GM21367 (cell line): ENCODE data around the gene ADSS1.

Experiments
- ATAC-seq: cut with Tn5 transposase; IDR thresholded peaks from one replicate; pipeline ENCODE4 v1.9.1; 2021; ENCODE audit not compliant: unreplicated experiment

ADSS1 gene

DNA sequence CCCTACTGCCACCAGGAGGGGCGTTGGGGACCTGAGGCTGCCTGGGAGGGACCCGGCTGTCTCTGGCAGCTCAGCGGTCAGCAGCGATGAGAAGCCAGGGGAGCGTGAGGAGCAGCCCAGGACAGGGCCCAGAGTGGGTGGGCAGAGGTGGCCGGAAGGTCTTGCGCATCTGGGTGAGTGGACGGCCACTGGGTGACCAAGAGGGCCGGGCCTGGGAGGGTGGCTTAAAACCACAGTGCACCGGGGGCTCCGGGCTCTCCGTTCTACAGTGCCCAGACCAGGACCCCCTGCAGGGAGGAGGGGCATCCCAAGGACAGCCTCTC is 24.6 kb upstream of the ADSS1 start:
- no peak for ATAC-seq

DNA sequence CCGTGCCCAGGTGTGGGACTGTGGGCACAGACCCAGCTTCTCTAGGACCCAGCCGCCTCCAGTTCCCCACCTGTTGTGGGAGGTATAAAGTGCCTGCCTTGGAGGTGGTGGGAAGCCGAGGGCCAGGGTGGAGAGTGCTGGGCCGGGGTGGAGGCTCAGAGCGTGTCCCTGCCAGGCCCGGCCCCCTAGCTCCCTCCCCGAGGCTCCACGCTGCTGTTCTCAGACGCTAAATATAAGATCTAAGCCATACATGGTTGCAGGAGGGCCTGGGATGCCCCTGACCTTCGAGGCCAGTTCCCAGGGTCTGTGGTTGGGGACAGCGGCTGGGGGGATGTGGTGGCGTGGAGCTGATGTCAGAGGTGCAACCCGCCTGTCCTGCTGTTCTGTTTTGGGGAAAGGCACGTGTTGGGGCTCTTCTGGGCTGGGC is 23.8 kb upstream of the ADSS1 start:
- no peak for ATAC-seq

DNA sequence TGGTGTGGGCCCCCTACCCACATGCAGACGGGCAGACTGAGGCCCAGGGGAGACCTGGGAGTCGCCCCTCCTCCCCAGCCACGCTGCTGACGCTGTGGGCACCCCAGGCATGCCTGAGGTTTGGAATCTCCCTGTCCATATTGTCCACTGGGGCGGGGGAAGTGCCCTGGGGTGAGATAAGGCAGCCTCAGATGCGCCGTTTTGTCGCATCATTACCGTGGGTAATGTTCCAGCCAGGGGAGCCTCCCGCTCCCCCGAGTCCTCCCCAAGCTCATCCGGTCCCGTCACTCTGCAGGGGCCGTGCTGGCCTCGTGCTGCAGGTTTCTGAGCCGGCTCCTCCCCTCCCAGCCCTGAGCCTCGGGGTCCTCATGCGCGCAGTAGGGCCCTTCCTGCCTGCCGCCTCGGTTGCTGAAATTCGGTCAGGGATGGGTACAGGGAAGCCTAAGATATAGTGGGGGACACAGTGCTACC is 23.2 kb upstream of the ADSS1 start:
- no peak for ATAC-seq

DNA sequence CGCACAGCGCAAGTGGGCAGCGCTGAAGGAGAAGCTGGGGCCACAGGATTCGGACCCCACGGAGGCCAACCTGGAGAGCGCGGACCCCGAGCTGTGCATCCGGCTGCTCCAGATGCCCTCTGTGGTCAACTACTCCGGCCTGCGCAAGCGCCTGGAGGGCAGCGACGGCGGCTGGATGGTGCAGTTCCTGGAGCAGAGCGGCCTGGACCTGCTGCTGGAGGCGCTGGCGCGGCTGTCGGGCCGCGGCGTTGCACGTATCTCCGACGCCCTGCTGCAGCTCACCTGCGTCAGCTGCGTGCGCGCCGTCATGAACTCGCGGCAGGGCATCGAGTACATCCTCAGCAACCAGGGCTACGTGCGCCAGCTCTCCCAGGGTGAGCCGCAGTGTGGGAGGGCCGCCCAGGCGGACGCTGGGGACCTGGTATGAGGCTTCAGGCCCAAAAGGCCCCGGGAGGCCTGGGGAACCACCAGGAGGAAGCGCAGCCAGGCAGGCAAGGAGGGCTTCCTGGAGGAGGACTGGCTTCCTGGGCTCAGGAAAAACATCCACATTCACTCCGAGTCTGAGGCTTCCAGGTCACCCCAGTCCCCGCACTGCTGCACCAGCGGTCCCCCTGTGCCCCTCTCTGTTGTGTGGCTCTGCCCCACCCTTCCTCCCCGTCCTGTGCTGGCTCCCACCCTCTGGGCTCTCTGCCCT is 22.5 kb upstream of the ADSS1 start:
- ATAC-seq, result no peak

DNA sequence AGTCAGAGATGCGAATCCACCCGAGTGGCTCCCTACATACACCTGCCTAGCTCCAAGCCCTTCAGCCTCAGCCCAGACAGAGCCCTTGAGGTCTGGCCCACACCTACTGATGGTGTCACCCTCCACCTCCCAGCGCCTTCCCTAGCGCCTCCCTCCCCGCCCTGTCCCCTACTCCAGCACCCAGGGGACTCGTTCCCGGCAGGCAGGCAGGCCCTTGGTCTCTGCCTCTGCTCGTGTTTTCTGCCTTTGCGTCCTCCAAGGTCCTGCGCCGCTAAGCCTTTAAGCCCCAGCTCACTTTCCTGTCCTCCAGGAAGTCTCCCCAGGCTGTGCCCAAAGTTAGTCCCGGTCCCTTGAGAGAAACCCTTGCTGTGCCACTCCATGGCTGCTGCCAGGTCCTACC is 21.9 kb upstream of the ADSS1 start:
- ATAC-seq, result no peak

DNA sequence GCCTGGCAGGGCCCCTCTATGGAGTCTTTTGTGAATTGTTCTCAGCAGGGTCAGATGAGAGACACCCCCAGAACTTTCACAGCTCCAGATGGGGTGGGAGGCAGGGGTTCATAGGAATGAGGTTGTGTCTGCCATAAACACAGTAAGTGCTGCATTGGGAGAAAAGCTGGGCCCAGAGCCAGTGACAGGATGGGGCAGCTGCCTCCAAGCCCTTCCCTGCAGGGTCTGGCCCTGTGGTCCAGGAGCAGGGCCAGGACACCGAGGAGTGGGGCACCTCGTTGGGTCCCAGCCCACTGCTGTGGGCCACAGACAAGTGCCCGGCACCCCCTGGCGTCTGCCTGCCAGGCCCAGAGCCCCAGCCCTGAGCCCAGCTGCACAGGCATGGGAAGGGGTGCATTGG is 21.4 kb upstream of the ADSS1 start:
- no peak for ATAC-seq

DNA sequence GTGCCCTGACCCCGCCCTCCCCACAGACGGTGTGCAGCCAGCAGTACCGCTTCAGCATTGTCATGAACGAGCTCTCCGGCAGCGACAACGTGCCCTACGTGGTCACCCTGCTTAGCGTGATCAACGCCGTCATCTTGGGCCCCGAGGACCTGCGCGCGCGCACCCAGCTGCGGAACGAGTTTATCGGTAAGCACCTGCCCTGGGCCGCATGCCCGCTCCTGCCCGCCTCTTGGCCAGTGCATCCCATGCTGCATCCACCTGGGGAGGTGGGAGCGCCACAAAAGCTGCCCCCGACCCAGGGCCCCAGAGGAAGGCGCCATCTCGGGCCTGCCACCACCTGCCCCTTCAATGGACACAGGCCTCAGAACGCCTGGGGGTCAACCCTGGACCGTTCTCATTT is 20.8 kb upstream of the ADSS1 start:
- no peak for ATAC-seq

DNA sequence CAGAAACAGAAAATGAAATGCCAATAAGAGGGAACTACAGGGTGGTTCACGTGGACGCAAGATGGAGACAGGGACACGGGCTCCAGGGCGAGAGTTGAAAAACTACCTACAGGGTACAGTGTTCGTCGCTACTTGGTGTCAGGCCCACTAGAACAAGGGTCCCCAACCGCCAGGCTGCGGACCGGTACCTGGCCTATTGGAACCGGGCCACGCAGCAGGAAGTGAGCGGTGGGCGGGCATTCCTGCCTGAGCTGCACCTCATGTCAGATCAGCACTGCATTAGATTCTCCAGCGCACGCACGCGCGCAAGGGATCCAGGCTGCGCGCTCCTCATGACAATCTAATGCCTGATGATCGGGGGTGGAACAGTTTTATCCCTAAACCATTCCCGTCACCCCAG is 19.8 kb upstream of the ADSS1 start:
- ATAC-seq, result no peak

DNA sequence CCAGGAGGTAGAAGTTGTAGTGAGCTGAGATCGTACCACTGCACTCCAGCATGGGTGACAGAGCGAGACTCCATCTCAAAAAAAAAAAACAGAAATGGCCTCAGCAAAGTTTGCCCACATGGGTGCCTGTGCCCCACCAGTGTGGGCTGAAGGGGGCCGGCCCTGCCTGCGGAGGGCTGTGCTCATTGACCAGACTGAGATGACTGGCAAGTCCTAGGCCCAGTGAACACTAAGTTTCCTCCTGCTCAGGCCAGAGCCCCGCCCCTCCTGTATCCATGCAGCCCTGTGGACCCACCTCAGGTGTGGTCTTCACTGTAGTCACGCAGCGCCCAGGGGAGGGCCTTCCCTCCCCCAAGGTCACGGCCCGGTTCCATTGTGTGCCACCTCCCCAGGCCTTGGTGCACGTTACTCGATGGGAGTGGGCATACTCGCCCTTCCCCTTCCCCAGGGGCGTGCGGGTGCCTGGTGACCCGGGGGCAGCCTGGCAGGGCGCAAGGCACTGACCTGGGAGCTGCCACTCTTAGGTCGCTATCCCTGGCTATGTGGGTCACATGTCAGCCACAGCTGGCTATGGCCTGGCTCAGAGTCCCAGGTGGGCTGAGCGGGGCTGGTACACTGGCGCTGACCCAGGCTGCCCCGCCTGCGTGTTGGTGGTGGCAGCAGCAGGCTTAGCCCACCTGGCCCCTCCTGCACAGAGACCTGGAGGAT is 18.5 kb upstream of the ADSS1 start:
- no peak for ATAC-seq

DNA sequence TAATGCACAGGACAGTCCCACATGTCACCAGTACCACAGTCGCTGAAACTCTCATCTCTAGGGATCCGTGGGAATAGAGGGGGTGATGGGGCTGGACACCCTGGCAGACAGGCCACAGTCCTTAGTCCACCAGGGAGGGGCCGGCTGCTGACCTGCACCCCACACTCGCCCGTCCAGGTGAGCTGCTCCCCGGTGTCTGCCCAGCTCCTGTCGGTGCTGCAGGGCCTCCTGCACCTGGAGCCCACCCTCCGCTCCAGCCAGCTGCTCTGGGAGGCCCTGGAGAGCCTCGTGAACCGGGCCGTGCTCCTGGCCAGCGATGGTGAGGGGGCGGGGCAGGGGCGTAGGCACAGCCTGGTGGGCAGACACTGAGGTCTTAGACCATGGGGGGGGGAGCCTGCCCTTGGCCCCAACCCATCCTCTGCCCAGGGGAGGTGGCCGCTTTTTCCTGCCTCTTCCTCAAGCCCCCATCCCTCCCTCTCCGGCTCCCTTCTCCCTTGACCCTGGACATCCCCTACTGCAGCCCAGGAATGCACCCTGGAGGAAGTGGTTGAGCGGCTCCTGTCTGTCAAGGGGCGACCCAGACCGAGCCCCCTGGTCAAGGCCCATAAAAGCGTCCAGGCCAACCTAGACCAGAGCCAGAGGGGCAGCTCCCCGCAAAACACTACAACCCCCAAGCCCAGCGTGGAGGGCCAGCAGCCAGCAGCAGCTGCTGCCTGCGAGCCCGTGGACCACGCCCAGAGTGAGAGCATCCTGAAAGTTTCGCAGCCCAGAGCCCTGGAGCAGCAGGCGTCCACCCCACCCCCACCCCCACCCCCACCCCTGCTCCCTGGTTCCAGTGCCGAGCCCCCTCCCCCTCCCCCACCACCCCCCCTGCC is 17.1 kb upstream of the ADSS1 start:
- no peak for ATAC-seq

DNA sequence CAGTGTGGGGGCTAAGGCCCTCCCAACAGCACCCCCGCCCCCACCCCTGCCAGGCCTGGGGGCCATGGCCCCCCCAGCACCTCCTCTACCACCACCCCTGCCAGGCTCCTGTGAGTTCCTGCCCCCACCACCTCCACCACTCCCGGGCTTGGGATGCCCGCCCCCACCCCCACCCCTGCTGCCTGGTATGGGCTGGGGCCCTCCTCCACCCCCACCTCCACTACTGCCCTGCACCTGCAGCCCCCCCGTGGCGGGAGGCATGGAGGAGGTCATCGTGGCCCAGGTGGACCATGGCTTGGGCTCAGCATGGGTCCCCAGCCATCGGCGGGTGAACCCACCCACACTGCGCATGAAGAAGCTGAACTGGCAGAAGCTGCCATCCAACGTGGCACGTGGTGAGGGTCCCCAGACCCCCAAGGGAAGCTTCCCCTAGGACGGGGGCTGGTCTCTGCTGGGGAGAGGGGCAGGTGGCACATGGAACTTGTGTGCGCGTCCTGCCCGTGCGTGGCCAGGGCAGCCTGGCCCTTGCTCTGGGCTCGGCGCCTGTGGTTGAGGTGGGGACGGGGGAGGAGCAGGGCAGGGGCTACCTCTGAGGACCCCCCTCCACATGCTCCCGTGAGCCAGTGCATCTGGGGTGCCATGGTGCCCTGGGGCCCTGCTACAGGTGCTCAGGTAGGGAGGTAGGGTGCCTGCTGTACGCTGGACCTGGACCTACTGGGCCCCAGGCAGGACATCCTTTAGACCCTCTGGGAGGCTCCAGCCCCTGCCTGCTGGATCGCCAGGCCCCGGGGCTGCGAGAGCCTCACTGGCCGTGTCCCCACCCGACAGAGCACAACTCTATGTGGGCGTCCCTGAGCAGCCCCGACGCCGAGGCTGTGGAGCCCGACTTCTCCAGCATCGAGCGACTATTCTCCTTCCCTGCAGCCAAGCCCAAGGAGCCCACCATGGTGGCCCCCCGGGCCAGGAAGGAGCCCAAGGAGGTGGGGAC is 16.1 kb upstream of the ADSS1 start:
- no peak for ATAC-seq

DNA sequence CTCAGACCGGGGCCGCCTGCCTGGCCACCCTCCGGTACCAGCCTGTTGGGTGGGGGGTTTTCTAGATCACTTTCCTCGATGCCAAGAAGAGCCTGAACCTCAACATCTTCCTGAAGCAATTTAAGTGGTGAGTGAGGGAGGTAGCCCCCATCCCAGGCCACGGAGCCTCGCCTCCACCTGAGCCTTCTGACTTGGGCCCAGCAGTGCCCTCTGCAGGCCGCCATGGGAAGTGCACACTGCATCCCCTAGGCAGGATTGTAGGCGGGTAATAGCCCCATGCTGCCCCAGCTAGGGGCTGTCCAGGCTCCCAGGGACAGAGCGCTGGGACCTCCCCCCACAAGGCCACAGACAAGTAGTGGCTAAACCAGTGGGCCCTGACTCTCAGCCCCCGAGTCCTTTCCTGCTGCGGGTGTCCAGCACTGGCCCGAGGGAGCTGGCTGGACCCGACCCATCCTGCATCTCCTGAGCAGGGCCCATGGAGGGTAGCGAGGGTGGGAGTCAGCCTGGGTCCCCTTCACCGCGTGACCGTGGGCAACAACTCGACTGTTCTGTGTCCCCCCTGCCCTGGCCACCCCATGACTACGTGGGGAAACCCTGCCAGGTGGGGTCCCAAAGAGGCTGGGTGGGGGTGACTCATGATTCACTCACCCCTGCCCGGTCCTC is 15.3 kb upstream of the ADSS1 start:
- no peak for ATAC-seq

DNA sequence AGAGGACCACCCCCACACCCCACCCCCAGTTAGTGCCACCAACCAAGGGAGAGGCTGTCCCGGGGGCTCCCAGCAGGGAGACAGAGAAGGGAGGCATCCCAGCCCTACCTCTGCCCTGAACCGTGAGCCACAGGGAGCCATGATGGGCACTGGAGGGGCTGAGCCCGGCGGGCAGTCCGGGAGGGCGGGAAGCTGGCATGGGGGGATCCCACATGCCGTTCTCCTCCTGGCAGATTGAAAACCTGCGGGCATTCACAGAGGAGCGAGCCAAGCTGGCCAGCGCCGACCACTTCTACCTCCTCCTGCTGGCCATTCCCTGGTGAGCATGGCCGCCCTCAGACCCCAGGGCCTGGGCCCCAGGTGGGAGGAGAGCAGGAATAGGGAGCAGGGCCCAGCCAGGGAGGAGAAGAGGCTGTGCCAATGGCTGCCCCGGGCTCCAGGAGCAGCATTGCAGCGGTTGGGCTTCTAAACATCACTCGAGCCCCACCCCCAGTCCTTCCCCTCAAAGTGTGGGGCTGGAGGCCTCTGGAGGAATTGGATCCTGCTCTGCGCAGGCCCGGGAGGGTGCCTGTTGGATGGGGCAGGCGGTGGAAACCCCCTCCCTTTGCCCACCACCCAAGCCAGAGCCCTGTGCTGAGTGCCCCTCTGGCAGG is 14.5 kb upstream of the ADSS1 start:
- ATAC-seq, result no peak

DNA sequence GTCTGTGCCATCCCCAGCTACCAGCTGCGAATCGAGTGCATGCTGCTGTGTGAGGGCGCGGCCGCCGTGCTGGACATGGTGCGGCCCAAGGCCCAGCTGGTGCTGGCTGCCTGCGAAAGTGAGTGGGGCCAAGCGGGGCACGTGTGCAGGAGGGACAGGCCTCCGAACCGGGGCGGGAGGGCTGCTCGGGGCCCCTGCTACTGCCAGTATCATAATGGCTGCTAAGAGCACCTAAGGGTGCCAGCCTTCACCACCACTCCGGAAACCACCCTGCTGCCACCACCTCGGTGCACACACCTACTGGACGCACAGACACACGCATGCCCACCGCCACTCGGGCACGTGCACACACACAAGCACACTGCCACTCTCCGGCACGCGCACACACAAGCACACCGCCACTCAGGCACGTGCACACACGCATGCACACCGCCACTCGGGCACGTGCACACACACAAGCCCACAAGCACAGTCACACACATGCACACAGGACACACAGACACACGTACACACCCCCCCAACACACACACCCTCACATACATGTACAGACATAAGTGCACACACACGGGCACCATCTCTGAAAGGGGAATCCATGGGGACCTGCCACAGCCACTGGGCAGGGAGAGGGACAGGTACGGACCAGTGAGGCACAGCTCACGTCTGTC is 13.8 kb upstream of the ADSS1 start:
- no peak for ATAC-seq

DNA sequence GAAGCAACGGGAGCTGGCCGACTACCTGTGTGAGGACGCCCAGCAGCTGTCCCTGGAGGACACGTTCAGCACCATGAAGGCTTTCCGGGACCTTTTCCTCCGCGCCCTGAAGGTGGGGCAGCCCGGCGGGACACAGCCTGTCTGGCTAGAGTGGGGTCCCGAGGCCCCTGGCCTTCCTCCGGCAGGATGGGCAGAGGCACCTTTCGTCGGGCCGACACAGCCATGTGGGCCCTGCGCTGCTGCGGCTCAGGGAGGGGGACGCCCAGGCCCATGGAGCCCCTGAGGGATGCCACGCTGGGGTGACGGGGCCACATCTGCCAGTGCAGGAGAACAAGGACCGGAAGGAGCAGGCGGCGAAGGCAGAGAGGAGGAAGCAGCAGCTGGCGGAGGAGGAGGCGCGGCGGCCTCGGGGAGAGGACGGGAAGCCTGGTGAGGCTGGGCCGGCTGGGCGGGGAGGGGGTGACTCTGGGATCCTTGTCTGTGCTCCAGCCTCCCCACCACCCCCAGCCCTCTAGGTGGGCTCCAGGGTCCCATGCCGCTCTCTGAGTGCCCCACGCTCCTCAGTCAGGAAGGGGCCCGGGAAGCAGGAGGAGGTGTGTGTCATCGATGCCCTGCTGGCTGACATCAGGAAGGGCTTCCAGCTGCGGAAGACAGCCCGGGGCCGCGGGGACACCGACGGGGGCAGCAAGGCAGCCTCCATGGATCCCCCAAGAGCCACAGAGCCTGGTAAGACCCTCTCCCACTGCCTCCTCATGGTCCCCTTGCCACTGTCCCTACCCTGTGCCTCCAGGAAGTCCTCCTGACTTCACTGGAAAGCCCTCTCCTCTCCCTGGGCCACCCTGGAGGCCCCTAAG is 10.9 kb upstream of the ADSS1 start:
- no peak for ATAC-seq

DNA sequence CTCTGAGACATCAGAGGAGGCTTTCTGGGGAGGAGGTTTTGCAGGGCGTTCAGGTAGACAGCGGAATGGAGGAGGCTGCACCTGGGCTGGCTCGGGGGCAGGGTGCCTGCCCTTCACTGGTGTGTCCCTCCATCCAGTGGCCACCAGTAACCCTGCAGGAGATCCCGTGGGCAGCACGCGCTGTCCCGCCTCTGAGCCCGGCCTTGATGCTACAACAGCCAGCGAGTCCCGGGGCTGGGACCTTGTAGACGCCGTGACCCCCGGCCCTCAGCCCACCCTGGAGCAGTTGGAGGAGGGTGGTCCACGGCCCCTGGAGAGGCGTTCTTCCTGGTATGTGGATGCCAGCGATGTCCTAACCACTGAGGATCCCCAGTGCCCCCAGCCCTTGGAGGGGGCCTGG is 10.0 kb upstream of the ADSS1 start:
- ATAC-seq, result no peak

DNA sequence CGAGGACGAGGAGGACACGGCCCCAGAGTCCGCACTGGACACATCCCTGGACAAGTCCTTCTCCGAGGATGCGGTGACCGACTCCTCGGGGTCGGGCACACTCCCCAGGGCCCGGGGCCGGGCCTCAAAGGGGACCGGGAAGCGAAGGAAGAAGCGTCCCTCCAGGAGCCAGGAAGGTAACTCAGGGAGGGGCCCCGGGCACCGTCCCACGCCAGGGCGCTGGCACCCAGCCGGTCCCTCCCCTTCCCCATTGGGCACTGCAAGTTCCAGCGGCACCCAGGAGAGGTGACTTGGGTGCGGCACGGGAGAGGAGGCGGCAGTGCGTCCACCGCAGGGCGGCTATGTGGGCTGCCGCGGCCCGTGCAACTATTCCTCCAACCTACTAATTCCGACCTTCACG is 9.3 kb upstream of the ADSS1 start:
- no peak for ATAC-seq

DNA sequence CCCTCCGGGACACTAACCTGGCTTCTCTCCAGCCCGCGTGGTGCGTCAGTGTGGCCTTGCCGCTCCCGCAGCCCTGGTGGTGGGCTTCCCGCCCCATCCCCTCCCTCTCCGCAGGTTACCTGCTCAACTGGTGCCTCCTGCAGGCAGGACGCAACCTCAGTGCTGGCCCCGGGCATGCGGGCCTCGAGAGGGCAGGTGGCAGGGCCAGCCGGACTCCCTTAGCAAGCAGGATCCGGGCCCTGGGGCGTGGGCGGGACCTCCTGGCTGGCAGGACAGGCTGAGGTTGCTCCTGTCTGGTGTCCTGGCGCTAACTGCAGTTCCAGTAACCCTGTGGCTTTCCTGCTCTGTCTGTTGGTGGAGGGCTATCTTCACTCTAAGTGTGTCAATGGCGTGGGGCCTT is 8.6 kb upstream of the ADSS1 start:
- no peak for ATAC-seq
